Activated naive CD8-positive, alpha-beta T cell treated with anti-CD3 and anti-CD28 coated beads for 36 hours (primary cell): ENCODE results near the gene TGFBR2. TPM values are rescaled to one million over a fixed set of nuclear protein-coding genes. Genes with fewer than 3 reads are reported as not detected.

ENCODE experiments used
- DNase-seq: peaks from one replicate; pipeline ENCODE4 v3.0.0; 2021
- H3K27ac Mint-ChIP-seq: one replicate; pipeline ENCODE4 v1.8.0; 2022; ENCODE audit warnings: mild to moderate bottlenecking, moderate library complexity, mixed read lengths
- H3K27me3 Mint-ChIP-seq: one replicate; pipeline ENCODE4 v1.8.0; 2022; ENCODE audit warnings: mild to moderate bottlenecking, mixed read lengths
- H3K36me3 Mint-ChIP-seq: one replicate; pipeline ENCODE4 v1.8.0; 2021; ENCODE audit warnings: mild to moderate bottlenecking, mixed read lengths
- H3K4me1 Mint-ChIP-seq: one replicate; pipeline ENCODE4 v1.8.0; 2021; ENCODE audit warnings: mixed read lengths
- H3K4me3 Mint-ChIP-seq: one replicate; pipeline ENCODE4 v1.8.0; 2022; ENCODE audit warnings: mild to moderate bottlenecking, moderate library complexity, mixed read lengths
- H3K9me3 Mint-ChIP-seq: one replicate; pipeline ENCODE4 v1.8.0; 2022; ENCODE audit warnings: mixed read lengths
- total RNA-seq, 2 experiments: library from RNA; stranded (reverse); gene quantifications; one replicate each; pipeline ENCODE4 v1.2.3, GENCODE V29; 2021

TGFBR2 gene
- 10 to 100 TPM; 64.1 to 65.1 TPM for total RNA-seq

- H3K27ac Mint-ChIP-seq, result peak within 1 kb of the TSS; percentile 95
Observed at GRCh38 chr3:30606301-30607031, at the start of gene TGFBR2. TGFBR2 (plus strand) TSS chr3:30606601; CDS start chr3:30606884, 283 bp downstream.

GRCh38 chr3:30557746-30558303, 48.6 kb upstream of the TGFBR2 start:
- Mint-ChIP-seq H3K4me3 (no peak overlapping the region), H3K36me3 (peaks cover 1% of the 10 kb centered on the region), H3K9me3 (peaks cover 1% of the 10 kb centered on the region), H3K27ac (no peak overlapping the region), H3K4me1 (peaks cover 8% of the 10 kb centered on the region), H3K27me3 (no peaks in the 10 kb centered on the region)
- no peak for DNase-seq

More at GRCh38 chr3:30606301-30607031, at the start of gene TGFBR2:
- peak within 1 kb of the TSS; percentile 91 for H3K4me3 Mint-ChIP-seq
- peaks cover 57% of the 10 kb centered on the region for H3K4me1 Mint-ChIP-seq
- peaks cover 4% of the 10 kb centered on the region for H3K9me3 Mint-ChIP-seq
- peaks cover 45% of the 10 kb centered on the region for H3K36me3 Mint-ChIP-seq
- DNase-seq, result peak; percentile 92
- H3K27me3 Mint-ChIP-seq, result no peaks in the 10 kb centered on the region

GRCh38 chr3:30563956-30564355, 42.4 kb upstream of the TGFBR2 start:
- Mint-ChIP-seq H3K9me3 (no peaks in the 10 kb centered on the region), H3K4me3 (no peak overlapping the region), H3K27me3 (peaks cover 3% of the 10 kb centered on the region), H3K27ac (no peak overlapping the region), H3K36me3 (no peaks in the 10 kb centered on the region), H3K4me1 (peaks cover 3% of the 10 kb centered on the region)
- DNase-seq, result no peak

- DNase-seq, result no peak
- peaks cover 5% of the 10 kb centered on the region for H3K4me1 Mint-ChIP-seq
- peaks cover 4% of the 10 kb centered on the region for H3K9me3 Mint-ChIP-seq
- no peak overlapping the region for H3K4me3 Mint-ChIP-seq
- peaks cover 3% of the 10 kb centered on the region for H3K27me3 Mint-ChIP-seq
- no peaks in the 10 kb centered on the region for H3K36me3 Mint-ChIP-seq
- H3K27ac Mint-ChIP-seq, result no peak overlapping the region
Observed at GRCh38 chr3:30567139-30567753, 39.2 kb upstream of the TGFBR2 start.

DNA sequence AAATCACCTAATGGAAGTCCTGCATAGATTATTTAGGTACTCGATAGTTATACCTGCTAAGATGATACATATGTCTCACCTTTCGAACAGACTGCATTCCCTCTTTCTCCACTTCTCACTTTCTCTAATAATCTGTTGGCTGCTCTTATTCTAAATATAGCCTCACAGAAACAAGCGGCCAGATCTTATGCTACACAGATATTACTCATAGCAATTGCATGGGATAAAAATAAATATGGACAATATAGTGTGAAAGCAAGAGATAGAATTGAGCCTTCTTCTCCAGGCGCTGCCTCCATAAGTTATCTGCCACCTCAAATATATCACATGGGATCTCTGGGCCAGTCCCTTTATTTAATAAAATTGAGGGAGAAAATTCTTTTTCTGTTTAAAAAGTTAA, 29.5 kb upstream of the TGFBR2 start:
- Mint-ChIP-seq H3K27ac (no peak overlapping the region), H3K4me3 (no peak overlapping the region), H3K27me3 (no peaks in the 10 kb centered on the region), H3K36me3 (no peaks in the 10 kb centered on the region), H3K9me3 (peaks cover 11% of the 10 kb centered on the region), H3K4me1 (peaks cover 19% of the 10 kb centered on the region)
- DNase-seq, result no peak

DNA sequence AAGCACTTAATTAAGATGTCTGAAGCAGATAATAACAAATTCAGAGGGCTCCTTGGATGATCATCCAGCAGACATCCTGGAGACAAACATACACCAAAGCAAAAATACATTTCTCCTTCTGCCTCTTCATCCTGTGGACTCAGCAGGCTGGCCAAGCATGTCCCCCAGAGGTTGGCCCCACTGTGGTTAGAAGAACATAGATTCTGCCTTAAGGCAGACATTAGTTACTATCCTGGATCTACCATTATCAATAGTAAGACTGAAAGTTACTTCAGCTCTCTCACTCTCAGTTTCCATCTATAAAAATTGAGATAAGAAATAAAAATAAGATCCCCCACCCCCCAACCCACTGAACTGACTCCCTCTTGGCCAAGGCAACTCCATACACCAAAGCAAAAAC, 28.6 kb upstream of the TGFBR2 start:
- Mint-ChIP-seq H3K4me3 (no peak overlapping the region), H3K27me3 (no peaks in the 10 kb centered on the region), H3K27ac (no peak overlapping the region), H3K4me1 (peaks cover 17% of the 10 kb centered on the region), H3K36me3 (no peaks in the 10 kb centered on the region), H3K9me3 (peaks cover 8% of the 10 kb centered on the region)
- peak; percentile 12 for DNase-seq

- Mint-ChIP-seq H3K36me3 (no peaks in the 10 kb centered on the region), H3K27ac (no peak overlapping the region), H3K4me3 (no peak overlapping the region), H3K9me3 (peaks cover 4% of the 10 kb centered on the region), H3K27me3 (no peaks in the 10 kb centered on the region), H3K4me1 (peaks cover 17% of the 10 kb centered on the region)
- no peak for DNase-seq
Observed at GRCh38 chr3:30578479-30578878, 27.9 kb upstream of the TGFBR2 start.

GRCh38 chr3:30578986-30579579, 27.3 kb upstream of the TGFBR2 start:
- Mint-ChIP-seq H3K27ac (no peak overlapping the region), H3K4me3 (no peak overlapping the region), H3K27me3 (no peaks in the 10 kb centered on the region), H3K36me3 (no peaks in the 10 kb centered on the region), H3K4me1 (peaks cover 17% of the 10 kb centered on the region), H3K9me3 (peaks cover 3% of the 10 kb centered on the region)
- no peak for DNase-seq

DNA sequence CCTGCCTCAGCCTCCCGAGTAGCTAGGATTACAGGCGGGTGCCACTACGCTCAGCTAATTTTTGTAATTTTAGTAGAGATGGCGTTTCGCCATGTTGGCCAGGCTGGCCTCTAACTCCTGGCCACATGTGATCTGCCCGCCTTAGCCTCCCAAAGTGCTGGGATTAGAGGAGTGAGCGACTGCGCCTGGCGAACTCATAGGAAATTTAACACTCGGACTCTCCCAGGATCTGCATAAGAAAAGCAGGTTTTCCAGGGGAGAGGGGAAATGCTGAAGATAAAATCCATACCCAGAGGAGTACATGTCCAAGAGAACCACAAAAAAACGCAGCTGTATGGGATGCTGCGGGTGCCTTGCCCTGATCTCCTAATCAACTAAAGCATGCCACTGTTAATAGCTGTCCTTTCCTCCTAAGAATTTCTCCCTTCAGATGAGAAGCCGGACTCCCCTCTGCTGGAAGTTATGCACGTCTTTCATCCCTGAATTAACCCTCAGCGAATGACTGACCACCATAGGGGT, 25.3 kb upstream of the TGFBR2 start:
- no peak overlapping the region for H3K27ac Mint-ChIP-seq
- H3K4me3 Mint-ChIP-seq, result no peak overlapping the region
- peaks cover 19% of the 10 kb centered on the region for H3K4me1 Mint-ChIP-seq
- H3K36me3 Mint-ChIP-seq, result no peaks in the 10 kb centered on the region
- DNase-seq, result no peak
- peaks cover 2% of the 10 kb centered on the region for H3K9me3 Mint-ChIP-seq
- H3K27me3 Mint-ChIP-seq, result no peaks in the 10 kb centered on the region

- Mint-ChIP-seq H3K36me3 (no peaks in the 10 kb centered on the region), H3K4me3 (no peak overlapping the region), H3K27me3 (no peaks in the 10 kb centered on the region), H3K27ac (no peak overlapping the region), H3K9me3 (peaks cover 2% of the 10 kb centered on the region), H3K4me1 (peaks cover 19% of the 10 kb centered on the region)
- DNase-seq, result no peak
Observed at GRCh38 chr3:30581982-30582381, 24.4 kb upstream of the TGFBR2 start.

- Mint-ChIP-seq H3K27ac (no peak overlapping the region), H3K27me3 (no peaks in the 10 kb centered on the region), H3K4me1 (peaks cover 2% of the 10 kb centered on the region), H3K36me3 (no peaks in the 10 kb centered on the region), H3K9me3 (peaks cover 4% of the 10 kb centered on the region), H3K4me3 (no peak overlapping the region)
- no peak for DNase-seq
Observed at GRCh38 chr3:30583973-30584372, 22.4 kb upstream of the TGFBR2 start.

- H3K9me3 Mint-ChIP-seq, result peaks cover 6% of the 10 kb centered on the region
- DNase-seq, result no peak
- H3K27ac Mint-ChIP-seq, result no peak overlapping the region
- H3K4me3 Mint-ChIP-seq, result no peak overlapping the region
- peaks cover 2% of the 10 kb centered on the region for H3K4me1 Mint-ChIP-seq
- no peaks in the 10 kb centered on the region for H3K27me3 Mint-ChIP-seq
- no peaks in the 10 kb centered on the region for H3K36me3 Mint-ChIP-seq
Observed at GRCh38 chr3:30585654-30586053, 20.7 kb upstream of the TGFBR2 start.

DNA sequence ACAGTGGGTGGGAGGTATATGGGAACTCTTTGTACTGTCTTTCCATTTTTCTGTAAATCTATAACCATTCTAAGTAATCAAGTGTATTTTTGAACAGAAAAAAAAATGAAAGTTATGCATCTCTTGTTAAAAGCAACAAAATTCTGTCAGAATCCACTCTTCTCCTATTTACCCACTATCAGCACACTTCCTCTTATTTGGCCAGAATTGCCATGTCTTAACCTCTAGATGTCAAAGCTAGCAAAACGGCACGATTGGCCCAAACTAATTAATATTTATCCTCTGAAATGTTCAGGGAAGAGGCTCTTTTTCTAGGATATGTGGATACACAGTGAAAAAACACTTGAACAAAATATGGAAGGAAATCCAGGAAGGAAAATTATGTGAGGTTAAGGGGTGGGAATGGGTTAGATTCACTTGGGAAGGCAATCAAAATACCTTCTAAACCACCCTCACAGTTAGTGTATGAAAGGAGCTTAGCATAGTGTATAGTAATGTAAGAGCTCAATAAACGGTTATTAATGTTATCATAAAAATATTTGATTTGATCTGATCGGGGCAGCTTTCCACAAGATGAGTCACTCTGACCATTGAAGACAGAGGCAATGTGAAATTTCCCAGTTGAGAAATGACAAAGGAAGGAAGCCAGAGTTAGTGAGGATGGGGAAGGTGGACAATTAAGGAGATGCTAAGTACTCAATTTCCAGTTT, 20.1 kb upstream of the TGFBR2 start:
- Mint-ChIP-seq H3K9me3 (peaks cover 6% of the 10 kb centered on the region), H3K36me3 (no peaks in the 10 kb centered on the region), H3K4me3 (no peak overlapping the region), H3K27ac (no peak overlapping the region), H3K4me1 (peaks cover 2% of the 10 kb centered on the region), H3K27me3 (no peaks in the 10 kb centered on the region)
- no peak for DNase-seq

GRCh38 chr3:30586806-30587486, 19.5 kb upstream of the TGFBR2 start:
- H3K4me3 Mint-ChIP-seq, result no peak overlapping the region
- peaks cover 2% of the 10 kb centered on the region for H3K4me1 Mint-ChIP-seq
- DNase-seq, result no peak
- H3K36me3 Mint-ChIP-seq, result no peaks in the 10 kb centered on the region
- H3K9me3 Mint-ChIP-seq, result peaks cover 6% of the 10 kb centered on the region
- no peak overlapping the region for H3K27ac Mint-ChIP-seq
- no peaks in the 10 kb centered on the region for H3K27me3 Mint-ChIP-seq
